Measurements from ENCODE around the gene SUSD3. TPM values are rescaled to one million over a fixed set of nuclear protein-coding genes. Genes with fewer than 3 reads are reported as not detected.
A peak's percentile ranks its signal among the peaks of the same experiment; 100 is the strongest.

SUSD3 gene
- total RNA-seq, 1 experiment from 2014 or later, result 9.0 TPM

DNA sequence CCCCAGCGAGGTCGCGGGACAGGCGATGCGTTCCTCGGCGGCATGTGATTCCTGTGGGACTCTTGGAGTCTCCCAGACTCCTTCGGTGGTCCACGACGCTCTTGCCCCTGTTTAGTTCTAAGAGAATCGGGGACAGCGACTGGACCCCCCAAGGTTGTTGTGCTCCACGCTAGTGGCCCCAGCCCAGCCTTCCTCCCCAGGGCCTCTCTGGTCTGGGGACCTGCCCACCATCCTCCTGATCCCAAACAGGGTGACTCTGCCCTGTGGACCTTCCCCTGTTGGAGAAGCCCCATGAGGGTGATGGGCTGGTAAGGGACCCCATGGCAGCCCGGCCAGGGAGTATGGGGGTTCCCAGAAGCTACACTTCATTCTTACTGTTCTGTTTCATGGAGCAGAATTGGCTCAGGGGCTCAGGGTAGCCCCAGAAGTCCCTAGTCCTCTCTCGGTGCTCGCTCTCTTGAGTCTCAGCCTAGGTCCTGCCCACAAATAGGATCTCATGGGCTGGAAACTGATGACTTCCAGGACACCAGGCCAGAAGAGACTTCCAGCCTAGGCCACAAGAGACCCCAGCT is 38.4 kb downstream of the SUSD3 start:
- Histone ChIP-seq H3K9ac (ENCODE audit: extremely low read depth, insufficient read length, low read length) (peak overlapping the region; percentile 47), H2BK120ac (ENCODE audit: low read depth, low read length, poor library complexity, severe bottlenecking) (no peak overlapping the region), H3K27ac (ENCODE audit: insufficient read length, low read depth, low read length) (no peak overlapping the region), H4K20me1 (ENCODE audit: control insufficient read depth, insufficient read depth, insufficient read length) (peaks cover 3% of the 10 kb centered on the region), H4K8ac (replicated peaks; ENCODE audit: insufficient read length, low read depth, low read length) (no peak overlapping the region), H3K4me1 (ENCODE audit: insufficient read depth, low read length) (no peaks in the 10 kb centered on the region; the same call in 1 of the 2 replicates), H3K79me1 (ENCODE audit: insufficient read depth, low read depth, low read length, poor library complexity, severe bottlenecking) (no peaks in the 10 kb centered on the region), H3K23ac (ENCODE audit: insufficient read length, low read depth, low read length) (no peak overlapping the region), H2AFZ (ENCODE audit: low read length) (no peak overlapping the region), H3K27me3 (ENCODE audit: insufficient read depth, low read length) (no peaks in the 10 kb centered on the region), H3K79me2 (ENCODE audit: insufficient read depth, low read length) (no peaks in the 10 kb centered on the region; the same call in 1 of the 2 replicates), H3K56ac (ENCODE audit: insufficient read length, low read depth, low read length) (no peak overlapping the region), H3T11ph (ENCODE audit: low read length) (no peak overlapping the region), H3K23me2 (ENCODE audit: insufficient read length, low read depth, low read length, poor library complexity, severe bottlenecking) (peaks cover 9% of the 10 kb centered on the region), H2BK20ac (ENCODE audit: low read depth, low read length, poor library complexity, severe bottlenecking) (no peak overlapping the region), H2BK5ac (ENCODE audit: insufficient read length, low read length) (no peak overlapping the region), H2BK15ac (ENCODE audit: low read depth, low read length) (no peak overlapping the region), H2BK12ac (ENCODE audit: insufficient read length, low read depth, low read length) (no peak overlapping the region), H2AK5ac (ENCODE audit: insufficient read length, low read length) (no peak overlapping the region), H3K9me3 (ENCODE audit: control insufficient read depth, low read depth, low read length) (no peaks in the 10 kb centered on the region), H3K14ac (ENCODE audit: insufficient read depth, low read length) (no peak overlapping the region), H3K18ac (ENCODE audit: insufficient read length, low read depth, low read length) (no peak overlapping the region), H3K4me2 (ENCODE audit: insufficient read depth, insufficient read length, low read length) (peak overlapping the region; percentile 89), H4K91ac (ENCODE audit: insufficient read length, low read depth, low read length) (no peak overlapping the region), H4K5ac (ENCODE audit: insufficient read length, low read depth, low read length) (no peak overlapping the region), H3K4ac (ENCODE audit: low read depth, low read length) (no peak overlapping the region)
- peaks cover 0 to 2% (median 0%) of the 10 kb centered on the region in 3 experiments; a peak in 1 of 7 replicates for H3K36me3 Mint-ChIP-seq (ENCODE audit: insufficient read depth in 1 of 3, low read depth in 3 of 3)
- H3K9me3 Mint-ChIP-seq, result peaks cover 0 to 4% of the 10 kb centered on the region in 2 experiments; a peak in 2 of 5 replicates
- TF ChIP-seq, protein P1, sequence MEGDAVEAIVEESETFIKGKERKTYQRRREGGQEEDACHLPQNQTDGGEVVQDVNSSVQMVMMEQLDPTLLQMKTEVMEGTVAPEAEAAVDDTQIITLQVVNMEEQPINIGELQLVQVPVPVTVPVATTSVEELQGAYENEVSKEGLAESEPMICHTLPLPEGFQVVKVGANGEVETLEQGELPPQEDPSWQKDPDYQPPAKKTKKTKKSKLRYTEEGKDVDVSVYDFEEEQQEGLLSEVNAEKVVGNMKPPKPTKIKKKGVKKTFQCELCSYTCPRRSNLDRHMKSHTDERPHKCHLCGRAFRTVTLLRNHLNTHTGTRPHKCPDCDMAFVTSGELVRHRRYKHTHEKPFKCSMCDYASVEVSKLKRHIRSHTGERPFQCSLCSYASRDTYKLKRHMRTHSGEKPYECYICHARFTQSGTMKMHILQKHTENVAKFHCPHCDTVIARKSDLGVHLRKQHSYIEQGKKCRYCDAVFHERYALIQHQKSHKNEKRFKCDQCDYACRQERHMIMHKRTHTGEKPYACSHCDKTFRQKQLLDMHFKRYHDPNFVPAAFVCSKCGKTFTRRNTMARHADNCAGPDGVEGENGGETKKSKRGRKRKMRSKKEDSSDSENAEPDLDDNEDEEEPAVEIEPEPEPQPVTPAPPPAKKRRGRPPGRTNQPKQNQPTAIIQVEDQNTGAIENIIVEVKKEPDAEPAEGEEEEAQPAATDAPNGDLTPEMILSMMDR (conservative IDR thresholded peaks at IDR 0.05), result no peak
- H3K4me3 Mint-ChIP-seq, result peak overlapping the region; percentile 79 to 87
- H3K27ac Mint-ChIP-seq, result no peak overlapping the region
- WGBS (ENCODE audit: extremely low coverage, insufficient read length, low lambda C conversion rate), result no CpG with 5 or more reads among the region's 16 CpGs
- DNase-seq, result no peak
- peaks cover 2% of the 10 kb centered on the region for H3K27me3 Mint-ChIP-seq (ENCODE audit: low read depth)
- H3K4me1 Mint-ChIP-seq, result peaks cover 11 to 15% of the 10 kb centered on the region in 2 experiments

Measured in H9 (cell line).